Activated naive CD8-positive, alpha-beta T cell treated with anti-CD3 and anti-CD28 coated beads, Interleukin-2, amount 50 U/mL, for 16 hours (primary cell): ENCODE data around the gene SRPRA.

Experiments
- DNase-seq: peaks from one replicate; pipeline ENCODE4 v3.0.0-alpha.2; 2020; ENCODE audit warnings: low read depth, low spot score

The SRPRA gene

GRCh38 chr11:126229858-126230540 is 38.7 kb downstream of the SRPRA start:
- no peak for DNase-seq

GRCh38 chr11:126226334-126227084 is 42.2 kb downstream of the SRPRA start:
- no peak for DNase-seq

GRCh38 chr11:126225295-126225665 is 43.4 kb downstream of the SRPRA start:
- DNase-seq: no peak

- DNase-seq: no peak
Measured at GRCh38 chr11:126224647-126225294, 43.9 kb downstream of the SRPRA start.

- no peak for DNase-seq
Measured at GRCh38 chr11:126219547-126219946, 49.1 kb downstream of the SRPRA start.

GRCh38 chr11:126217491-126217890 is 51.2 kb downstream of the SRPRA start:
- no peak for DNase-seq

GRCh38 chr11:126216526-126217305 is 52.0 kb downstream of the SRPRA start:
- DNase-seq: no peak

- DNase-seq: no peak
Measured at GRCh38 chr11:126214841-126215240, 53.9 kb downstream of the SRPRA start.

- no peak for DNase-seq
Measured at GRCh38 chr11:126214441-126214840, 54.3 kb downstream of the SRPRA start.
